Hepatocyte (in vitro differentiated cells): ENCODE results near the gene TWNK. TPM values are rescaled to one million over a fixed set of nuclear protein-coding genes. Genes with fewer than 3 reads are reported as not detected.

Experiments used
- DNase-seq: peaks from one replicate; pipeline ENCODE4 v3.0.0-alpha.2; 2016; ENCODE audit warnings: low spot score
- H2AFZ ChIP-seq: fragments of 200-600 bp; sonication (generic); 2 replicates; pipeline ENCODE4 v1.6.0; 2016; ENCODE audit warnings: antibody characterized with exemption, mild to moderate bottlenecking
- H3K27ac ChIP-seq: fragments of 200-600 bp; sonication (generic); 2 replicates; pipeline ENCODE4 v1.5.1; 2016; ENCODE audit warnings: mild to moderate bottlenecking
- H3K27me3 ChIP-seq: fragments of 200-600 bp; sonication (generic); 2 replicates; pipeline ENCODE4 v1.6.1; 2016
- H3K36me3 ChIP-seq: fragments of 200-600 bp; sonication (generic); replicated peaks from 2 replicates; pipeline ENCODE4 v1.5.1; 2016; ENCODE audit warnings: low read depth; ENCODE audit not compliant: insufficient read depth
- H3K4me1 ChIP-seq: fragments of 200-600 bp; sonication (generic); 2 replicates; pipeline ENCODE4 v1.5.1; 2016; ENCODE audit warnings: mild to moderate bottlenecking, moderate library complexity; ENCODE audit not compliant: insufficient read depth
- H3K4me2 ChIP-seq: fragments of 200-600 bp; sonication (generic); 2 replicates; pipeline ENCODE4 v1.6.0; 2016
- H3K4me3 ChIP-seq: fragments of 200-600 bp; sonication (generic); 2 replicates; pipeline ENCODE4 v1.5.1; 2016; ENCODE audit warnings: mild to moderate bottlenecking
- H3K79me2 ChIP-seq: fragments of 200-600 bp; sonication (generic); 2 replicates; pipeline ENCODE4 v1.6.0; 2017; ENCODE audit warnings: mild to moderate bottlenecking
- H3K9me2 ChIP-seq: fragments of 200-600 bp; sonication (generic); replicated peaks from 2 replicates; pipeline ENCODE4 v1.6.0; 2017; ENCODE audit warnings: mild to moderate bottlenecking; ENCODE audit not compliant: insufficient read depth
- H3K9me3 ChIP-seq: fragments of 200-600 bp; sonication (generic); 2 replicates; pipeline ENCODE4 v1.5.1; 2016; ENCODE audit warnings: low read depth, mild to moderate bottlenecking
- H4K20me1 ChIP-seq: fragments of 200-600 bp; sonication (generic); 2 replicates; pipeline ENCODE4 v1.6.0; 2016; ENCODE audit warnings: mild to moderate bottlenecking; ENCODE audit not compliant: insufficient read depth, poor library complexity, severe bottlenecking
- EZH2 ChIP-seq: fragments of 200-600 bp; sonication (generic); IDR thresholded peaks from 2 replicates; pipeline ENCODE4 v1.6.1; 2016; ENCODE audit warnings: antibody characterized with exemption, mild to moderate bottlenecking, borderline replicate concordance
- EZH2phosphoT487 ChIP-seq: fragments of 200-600 bp; sonication (generic); IDR thresholded peaks from one replicate; pipeline ENCODE4 v1.6.1; 2018; ENCODE audit warnings: antibody characterized with exemption, mild to moderate bottlenecking, low read depth, moderate library complexity; ENCODE audit not compliant: unreplicated experiment, severe bottlenecking
- WGBS: methylation state at CpG from one replicate; pipeline ENCODE4 v1.1.6; 2016; ENCODE audit warnings: low lambda C conversion rate; ENCODE audit errors: missing lambda C conversion rate; 5-methylcytosine and 5-hydroxymethylcytosine counted together
- polyA plus RNA-seq: library from polyadenylated mRNA; unstranded; fragments of >200 nt; fragmentation: Nextera tagmentation; extraction: Ambion mirVana; gene quantifications from 2 replicates; pipeline ENCODE4 v1.2.1, GENCODE V29; 2016
- total RNA-seq: library from RNA; depleted of rRNA; stranded (reverse); fragments of >200 nt; gene quantifications from 2 replicates; pipeline ENCODE4 v1.2.3, GENCODE V29; 2014
- TF ChIP-seq, protein P1 (sequence below): fragments of 200-600 bp; sonication (generic); IDR thresholded peaks from 2 replicates; pipeline ENCODE4 v1.5.1; 2016; ENCODE audit warnings: antibody characterized with exemption, mild to moderate bottlenecking; ENCODE audit not compliant: poor library complexity

The TWNK gene
- total and polyA plus RNA-seq, 2 experiments from 2014 or later = 4.0 to 5.0 TPM

DNA sequence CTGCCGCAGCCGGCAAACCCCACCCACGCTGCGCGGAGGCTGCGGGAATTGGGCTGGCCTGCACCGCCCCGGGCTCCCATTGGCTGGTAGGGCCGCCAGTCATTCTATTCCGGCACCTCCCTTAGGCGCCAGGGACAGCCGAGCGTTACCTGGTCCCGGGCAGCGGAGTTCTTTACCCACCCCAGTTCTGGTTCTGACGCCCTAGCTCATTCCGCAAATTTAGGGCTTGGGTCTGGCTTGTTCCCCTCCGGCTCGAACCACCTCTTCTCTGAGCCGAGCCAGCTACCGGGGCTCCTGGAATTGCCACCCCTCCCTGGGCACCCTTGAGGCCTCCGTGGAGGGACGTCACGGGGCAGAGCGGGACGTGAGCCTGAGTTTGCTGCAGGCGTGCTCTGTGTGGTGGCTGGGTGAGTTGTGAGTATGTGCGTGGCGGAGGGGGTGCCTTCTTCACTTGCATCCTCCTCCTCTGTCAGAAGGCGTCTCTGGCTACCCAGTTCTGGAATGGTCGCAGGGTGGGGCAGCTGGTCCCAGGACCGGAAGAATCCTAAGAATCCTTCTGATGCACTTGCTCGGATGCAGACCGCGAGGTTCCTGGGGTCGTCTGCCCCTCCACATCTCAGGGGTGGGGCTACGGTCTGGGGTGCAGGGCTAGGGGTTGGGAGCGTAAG is 43.9 kb downstream of the TWNK start, which contains the start of the genes PDZD7 and SFXN3:
Gene PDZD7, minus strand, starts transcription at position 2 of the 668 bp plus-strand sequence. CDS start 910 bp downstream, outside the sequence.
Gene SFXN3, plus strand, starts transcription at position 107 of the 668 bp plus-strand sequence. CDS start 3,461 bp downstream, outside the sequence.
- Histone ChIP-seq H3K36me3 (no peaks in the 10 kb centered on the region), H3K79me2 (peaks cover 16% of the 10 kb centered on the region), H3K9me2 (no peaks in the 10 kb centered on the region), H3K27me3 (no peaks in the 10 kb centered on the region), H3K27ac (peak within 1 kb of the TSS; percentile 99), H3K4me3 (peak within 1 kb of the TSS; percentile 38), H3K4me1 (peaks cover 44% of the 10 kb centered on the region), H3K9me3 (no peaks in the 10 kb centered on the region), H4K20me1 (no peaks in the 10 kb centered on the region), H3K4me2 (peak within 1 kb of the TSS; percentile 94), H2AFZ (peak within 1 kb of the TSS; percentile 61)
- peak; percentile 95 for DNase-seq
- WGBS = 2% methylated on average over 37 of the region's 38 CpGs
- no peak for TF ChIP-seq EZH2phosphoT487
- TF ChIP-seq, protein P1, sequence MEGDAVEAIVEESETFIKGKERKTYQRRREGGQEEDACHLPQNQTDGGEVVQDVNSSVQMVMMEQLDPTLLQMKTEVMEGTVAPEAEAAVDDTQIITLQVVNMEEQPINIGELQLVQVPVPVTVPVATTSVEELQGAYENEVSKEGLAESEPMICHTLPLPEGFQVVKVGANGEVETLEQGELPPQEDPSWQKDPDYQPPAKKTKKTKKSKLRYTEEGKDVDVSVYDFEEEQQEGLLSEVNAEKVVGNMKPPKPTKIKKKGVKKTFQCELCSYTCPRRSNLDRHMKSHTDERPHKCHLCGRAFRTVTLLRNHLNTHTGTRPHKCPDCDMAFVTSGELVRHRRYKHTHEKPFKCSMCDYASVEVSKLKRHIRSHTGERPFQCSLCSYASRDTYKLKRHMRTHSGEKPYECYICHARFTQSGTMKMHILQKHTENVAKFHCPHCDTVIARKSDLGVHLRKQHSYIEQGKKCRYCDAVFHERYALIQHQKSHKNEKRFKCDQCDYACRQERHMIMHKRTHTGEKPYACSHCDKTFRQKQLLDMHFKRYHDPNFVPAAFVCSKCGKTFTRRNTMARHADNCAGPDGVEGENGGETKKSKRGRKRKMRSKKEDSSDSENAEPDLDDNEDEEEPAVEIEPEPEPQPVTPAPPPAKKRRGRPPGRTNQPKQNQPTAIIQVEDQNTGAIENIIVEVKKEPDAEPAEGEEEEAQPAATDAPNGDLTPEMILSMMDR = no peak
- no peak for TF ChIP-seq EZH2

DNA sequence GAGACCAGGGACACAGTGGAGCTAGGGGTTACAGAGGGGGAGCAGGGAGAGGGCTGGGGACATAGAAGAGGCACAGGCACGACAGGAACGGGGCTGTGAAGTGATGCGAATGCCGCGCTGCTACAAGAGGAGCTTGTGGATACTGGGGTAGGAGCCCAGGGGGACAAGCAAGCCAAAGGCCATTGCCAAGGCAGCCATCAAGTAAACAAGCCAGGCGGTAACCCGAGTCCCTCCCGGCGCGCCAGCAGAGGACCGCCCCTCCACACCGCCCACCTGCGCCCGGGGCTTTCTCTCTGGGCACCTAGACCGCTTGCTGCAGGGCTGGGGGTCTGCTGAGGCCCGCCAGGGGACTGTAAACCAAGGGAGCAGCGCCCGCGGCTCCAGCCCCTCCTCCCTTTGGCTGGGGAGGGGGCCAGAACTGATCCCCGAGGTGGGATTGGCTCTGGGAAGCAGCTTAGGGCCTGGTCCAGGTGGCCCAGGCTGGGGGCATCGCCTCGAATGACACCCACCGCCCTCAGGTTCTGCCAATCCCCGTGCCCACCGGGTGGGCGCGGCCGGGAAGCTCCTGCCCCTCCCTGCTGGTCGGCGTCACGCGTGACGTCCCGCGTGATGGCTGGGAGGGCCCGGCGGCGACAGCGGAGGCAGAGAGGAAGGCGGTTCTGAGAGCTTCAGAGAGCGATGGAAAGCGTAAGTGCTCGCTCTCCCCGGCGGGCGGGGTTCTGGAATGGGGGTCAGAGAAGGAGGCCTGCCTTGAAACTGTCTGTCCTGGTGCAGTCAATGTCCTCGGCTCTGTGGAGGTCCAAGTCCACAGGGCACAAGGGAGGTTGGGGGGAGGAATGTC is 44.7 kb downstream of the TWNK start:
- DNase-seq = peak; percentile 89
- peak overlapping the region; percentile 38 for H3K4me3 ChIP-seq
- H4K20me1 ChIP-seq = no peaks in the 10 kb centered on the region
- WGBS = 2% methylated on average over 36 of the region's 47 CpGs
- H3K9me3 ChIP-seq = no peaks in the 10 kb centered on the region
- H2AFZ ChIP-seq = peak overlapping the region; percentile 61
- H3K27me3 ChIP-seq = no peaks in the 10 kb centered on the region
- H3K9me2 ChIP-seq = no peaks in the 10 kb centered on the region
- H3K27ac ChIP-seq = peak overlapping the region; percentile 99
- no peaks in the 10 kb centered on the region for H3K36me3 ChIP-seq
- no peak for TF ChIP-seq EZH2
- TF ChIP-seq, protein P1 = no peak
- TF ChIP-seq EZH2phosphoT487 = no peak
- H3K4me2 ChIP-seq = peak overlapping the region; percentile 94
- H3K4me1 ChIP-seq = peaks cover 37% of the 10 kb centered on the region
- peaks cover 16% of the 10 kb centered on the region for H3K79me2 ChIP-seq

DNA sequence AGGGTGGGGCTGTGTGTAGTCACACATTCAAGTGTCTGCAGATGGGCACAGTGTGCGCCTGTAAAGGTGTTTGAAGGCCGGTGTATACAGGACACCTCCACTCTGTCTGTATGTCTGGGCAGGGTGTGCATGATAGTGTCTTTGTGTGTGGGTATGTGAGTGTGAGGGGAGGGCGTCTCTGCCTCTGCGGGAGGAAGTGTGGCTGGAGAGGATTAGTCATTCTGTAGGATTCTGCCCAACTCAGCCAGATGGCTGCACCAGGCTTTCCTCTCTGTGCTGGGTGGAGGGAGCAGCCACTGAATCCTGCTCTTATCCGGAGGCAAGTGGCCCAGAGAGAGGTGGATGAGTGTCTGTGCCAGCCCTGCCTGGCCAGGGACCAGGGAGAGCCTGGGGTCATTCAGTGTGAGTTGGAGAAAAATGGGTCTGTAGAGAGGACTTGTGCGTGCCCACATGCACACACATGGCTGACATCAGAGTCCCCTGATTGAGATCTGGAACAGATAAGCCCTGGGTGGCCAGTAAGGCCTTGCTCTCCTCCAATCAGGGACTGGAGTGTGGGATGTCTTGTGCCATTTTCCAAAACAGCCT is 45.4 kb downstream of the TWNK start:
- Histone ChIP-seq H4K20me1 (no peaks in the 10 kb centered on the region), H3K4me3 (peak overlapping the region; percentile 38), H3K36me3 (no peaks in the 10 kb centered on the region), H3K27ac (peak overlapping the region; percentile 99), H3K4me1 (peaks cover 32% of the 10 kb centered on the region), H2AFZ (peak overlapping the region; percentile 61), H3K4me2 (peak overlapping the region; percentile 94), H3K9me2 (no peaks in the 10 kb centered on the region), H3K79me2 (peaks cover 16% of the 10 kb centered on the region), H3K9me3 (no peaks in the 10 kb centered on the region), H3K27me3 (no peaks in the 10 kb centered on the region)
- TF ChIP-seq, protein P1 = no peak
- no peak for TF ChIP-seq EZH2
- no peak for TF ChIP-seq EZH2phosphoT487
- peak; percentile 78 for DNase-seq
- WGBS = 26% methylated on average over 6 of the region's 6 CpGs
